ENCODE results near the gene FGF18.

Gene FGF18

GRCh38 chr5:171506951-171507350 is 87.5 kb downstream of the FGF18 start:
- Histone ChIP-seq H3K36me3 (replicated peaks in 1 of 2; ENCODE audit: control insufficient read depth in 2 of 2, insufficient read depth in 2 of 2, low read length in 2 of 2) (no peaks in the 10 kb centered on the region), H3K27me3 (ENCODE audit: control insufficient read depth in 3 of 3, insufficient read depth in 3 of 3, low read depth in 1 of 3, low read length in 3 of 3) (peaks cover 0 to 4% (median 0%) of the 10 kb centered on the region in 3 experiments), H3K23ac (ENCODE audit: low read depth, low read length, poor library complexity) (no peak overlapping the region), H2BK12ac (ENCODE audit: low read length) (no peak overlapping the region), H3K9me3 (replicated peaks in 1 of 2; ENCODE audit: control insufficient read depth in 2 of 2, insufficient read depth in 1 of 2, low read depth in 1 of 2, low read length in 2 of 2) (no peaks in the 10 kb centered on the region), H2BK5ac (ENCODE audit: low read length) (no peak overlapping the region), H4K91ac (ENCODE audit: low read depth, low read length, poor library complexity) (no peak overlapping the region), H3K18ac (ENCODE audit: low read length) (no peak overlapping the region), H3K4me1 (ENCODE audit: control insufficient read depth in 2 of 2, insufficient read depth in 1 of 2, low read depth in 1 of 2, low read length in 2 of 2) (no peaks in the 10 kb centered on the region), H2AK5ac (ENCODE audit: low read depth, low read length) (no peak overlapping the region), H3K9ac (ENCODE audit: low read depth, low read length, poor library complexity) (no peak overlapping the region), H2BK15ac (ENCODE audit: low read length) (no peak overlapping the region), H3K4me2 (ENCODE audit: insufficient read depth, low read length, poor library complexity, severe bottlenecking) (no peak overlapping the region), H3K4ac (ENCODE audit: low read length) (no peak overlapping the region), H3K4me3 (ENCODE audit: low read length in 2 of 2) (no peak overlapping the region), H2BK120ac (ENCODE audit: low read depth, low read length) (no peak overlapping the region), H3K79me1 (ENCODE audit: low read depth, low read length) (no peaks in the 10 kb centered on the region), H2AFZ (ENCODE audit: low read length) (no peak overlapping the region), H3K14ac (ENCODE audit: low read length) (no peak overlapping the region), H4K8ac (ENCODE audit: low read depth, low read length) (no peak overlapping the region), H3K27ac (replicated peaks; ENCODE audit: low read length) (no peak overlapping the region)
- no CpG with 5 or more reads among the region's 3 CpGs for WGBS, 2 donors (ENCODE audit: extremely low coverage in 2 of 2, insufficient read length in 2 of 2, insufficient replicate concordance in 1 of 2)
- DNase-seq (ENCODE audit: low spot score) = no peak

Small RNAs within 50 kb of the gene (small RNA-seq; reads per million reads assigned to genes)
- 11.4 reads per million, percentile 62 among the genes with 10 or more reads in this experiment for gene MIR3912 (ENCODE audit: insufficient read depth)
